A549 (cell line): ENCODE data around the gene STAP2. TPM values are rescaled to one million over a fixed set of nuclear protein-coding genes. Genes with fewer than 3 reads are reported as not detected.

Experiments
- BHLHE40 ChIP-seq: IDR thresholded peaks from 2 replicates; pipeline ENCODE4 v1.6.1; 2012; ENCODE audit warnings: low read depth, low read length, inconsistent platforms
- CBX2 ChIP-seq: fragments of 200-600 bp; sonication (generic); IDR thresholded peaks from 2 replicates; pipeline ENCODE4 v1.6.1; 2016; ENCODE audit warnings: low read depth, mild to moderate bottlenecking, borderline replicate concordance
- CEBPB ChIP-seq, 2 experiments: fragments of >200 bp in 1 of 2; sonication (Bioruptor Twin) in 1 of 2; formaldehyde crosslinking in 1 of 2; IDR thresholded peaks; 2 replicates each; pipeline ENCODE4 v1.6.1; 2012 to 2016
- CHD4 ChIP-seq: fragments of 200-600 bp; sonication (generic); IDR thresholded peaks from 2 replicates; pipeline ENCODE4 v1.6.1; 2016; ENCODE audit warnings: antibody characterized with exemption, mild to moderate bottlenecking, borderline replicate concordance
- EP300 ChIP-seq, 2 experiments: fragments of >200 bp; sonication (Bioruptor Twin); formaldehyde crosslinking; IDR thresholded peaks; 2 replicates in 1 of 2; 3 replicates in 1 of 2; pipeline ENCODE4 v1.6.1; 2016 to 2017
- FOSL2 ChIP-seq, 2 experiments: fragments of 450-650 bp in 1 of 2; fragments of >200 bp in 1 of 2; sonication (Bioruptor Twin) in 1 of 2; formaldehyde crosslinking; IDR thresholded peaks; 2 replicates each; pipeline versions ENCODE4 v1.5.0 to v1.6.1; 2016 to 2020; ENCODE audit warnings: mild to moderate bottlenecking in 1 of 2, moderate library complexity in 1 of 2
- FOXS1 ChIP-seq: fragments of 250-450 bp; sonication (Bioruptor Pico); IDR thresholded peaks from 2 replicates; pipeline ENCODE4 v1.5.0; 2020; ENCODE audit warnings: mild to moderate bottlenecking, moderate library complexity
- HDAC2 ChIP-seq: fragments of 200-600 bp; sonication (generic); IDR thresholded peaks from 2 replicates; pipeline ENCODE4 v1.6.1; 2016
- HEYL ChIP-seq: fragments of 250-450 bp; sonication (Bioruptor Pico); IDR thresholded peaks from 2 replicates; pipeline ENCODE4 v1.8.0; 2021; ENCODE audit warnings: mild to moderate bottlenecking, moderate library complexity
- HOXA7 ChIP-seq: fragments of 250-450 bp; sonication (Bioruptor Pico); IDR thresholded peaks from 2 replicates; pipeline ENCODE4 v1.5.0; 2020; ENCODE audit warnings: mild to moderate bottlenecking, moderate library complexity
- HOXB13 ChIP-seq: fragments of 250-450 bp; sonication (Bioruptor Pico); IDR thresholded peaks from 2 replicates; pipeline ENCODE4 v1.5.0; 2020; ENCODE audit warnings: low read depth, mild to moderate bottlenecking, moderate library complexity
- HOXB5 ChIP-seq: fragments of 250-450 bp; sonication (Bioruptor Pico); IDR thresholded peaks from 2 replicates; pipeline ENCODE4 v1.5.0; 2020; ENCODE audit warnings: mild to moderate bottlenecking, moderate library complexity
- JUN ChIP-seq, 2 experiments: fragments of >200 bp; sonication (Bioruptor Twin); formaldehyde crosslinking; IDR thresholded peaks; 2 replicates in 1 of 2; 3 replicates in 1 of 2; pipeline ENCODE4 v1.6.1; 2016 to 2017
- KDM1A ChIP-seq: fragments of 200-600 bp; sonication (generic); IDR thresholded peaks from 2 replicates; pipeline ENCODE4 v1.6.1; 2016; ENCODE audit warnings: low read depth, mild to moderate bottlenecking
- KDM5A ChIP-seq: fragments of 200-600 bp; sonication (generic); IDR thresholded peaks from 2 replicates; pipeline ENCODE4 v1.6.1; 2016; ENCODE audit warnings: antibody characterized with exemption, mild to moderate bottlenecking
- MAFK ChIP-seq: fragments of 450-650 bp; IDR thresholded peaks from 2 replicates; pipeline ENCODE4 v1.6.1; 2014; ENCODE audit not compliant: partially characterized antibody
- MYC ChIP-seq: IDR thresholded peaks from 2 replicates; pipeline ENCODE4 v1.6.1; 2012; ENCODE audit warnings: mild to moderate bottlenecking, inconsistent platforms, low read length, improper control_type of control experiment, borderline replicate concordance
- NPAS2 ChIP-seq: fragments of 250-450 bp; sonication (Bioruptor Pico); IDR thresholded peaks from 2 replicates; pipeline ENCODE4 v1.8.0; 2022; ENCODE audit warnings: mild to moderate bottlenecking, moderate library complexity, borderline replicate concordance
- POLR2A ChIP-seq: IDR thresholded peaks from 2 replicates; pipeline ENCODE4 v1.6.1; 2012; ENCODE audit warnings: mild to moderate bottlenecking, low read length
- POLR2AphosphoS2 ChIP-seq: conservative IDR thresholded peaks from 2 replicates; pipeline ENCODE4 v1.6.1; 2012; ENCODE audit warnings: low read length, improper control_type of control experiment, inconsistent platforms
- RAD21 ChIP-seq, 2 experiments: fragments of >200 bp in 1 of 2; sonication (Bioruptor Twin) in 1 of 2; formaldehyde crosslinking in 1 of 2; IDR thresholded peaks in 1 of 2; conservative IDR thresholded peaks in 1 of 2; 2 replicates in 1 of 2; 3 replicates in 1 of 2; pipeline ENCODE4 v1.6.1; 2012 to 2018; ENCODE audit warnings: inconsistent platforms in 1 of 2
- RARB ChIP-seq: fragments of 250-450 bp; sonication (Bioruptor Pico); IDR thresholded peaks from 2 replicates; pipeline ENCODE4 v1.8.0; 2021; ENCODE audit warnings: mild to moderate bottlenecking, moderate library complexity
- RNF2 ChIP-seq: fragments of 200-600 bp; sonication (generic); IDR thresholded peaks from 2 replicates; pipeline ENCODE4 v1.6.1; 2016; ENCODE audit warnings: low read depth, mild to moderate bottlenecking, antibody characterized with exemption, moderate library complexity, borderline replicate concordance
- SMC3 ChIP-seq: fragments of >200 bp; sonication (Bioruptor Twin); formaldehyde crosslinking; IDR thresholded peaks from 3 replicates; pipeline ENCODE4 v1.6.1; 2018; ENCODE audit warnings: inconsistent platforms
- TFCP2L1 ChIP-seq: fragments of 250-450 bp; sonication (Bioruptor Pico); IDR thresholded peaks from 2 replicates; pipeline ENCODE4 v1.5.0; 2021; ENCODE audit warnings: mild to moderate bottlenecking
- TP53 ChIP-seq: fragments of 250-450 bp; sonication (Bioruptor Pico); IDR thresholded peaks from 2 replicates; pipeline ENCODE4 v1.5.0; 2021; ENCODE audit warnings: mild to moderate bottlenecking, moderate library complexity
- ZNF302 ChIP-seq: fragments of 250-450 bp; sonication (Bioruptor Pico); IDR thresholded peaks from 2 replicates; pipeline ENCODE4 v1.9.0; 2021; ENCODE audit warnings: inconsistent platforms, mild to moderate bottlenecking, moderate library complexity
- ZSCAN20 ChIP-seq: fragments of 250-450 bp; sonication (Bioruptor Pico); IDR thresholded peaks from 2 replicates; pipeline ENCODE4 v1.8.0; 2022; ENCODE audit warnings: mild to moderate bottlenecking, moderate library complexity
- polyA plus RNA-seq, 4 experiments: library from polyadenylated mRNA; depleted of rRNA in 3 of 4; stranded (reverse); fragments of >200 nt; fragmentation: RNase III in 1 of 4; extraction: RNeasy Plus Mini Kit Qiagen cat#74134 plus additional on column Dnase treatment in 1 of 4; gene quantifications; 2 replicates in 3 of 4; 3 replicates in 1 of 4; pipeline ENCODE4 v1.2.3, GENCODE V29; 2011 to 2017
- TF ChIP-seq, protein P1 (sequence below): fragments of 250-450 bp; sonication (Bioruptor Pico); IDR thresholded peaks from 2 replicates; pipeline ENCODE4 v1.5.0; 2021; ENCODE audit warnings: mild to moderate bottlenecking, moderate library complexity, borderline replicate concordance
- TF ChIP-seq, protein P2 (sequence below): IDR thresholded peaks from 2 replicates; pipeline ENCODE4 v1.6.1; 2012
- TF ChIP-seq, protein P3 (sequence below): IDR thresholded peaks from 2 replicates; pipeline ENCODE4 v1.6.1; 2012
- TF ChIP-seq, protein P4 (sequence below): IDR thresholded peaks from 2 replicates; pipeline ENCODE4 v1.6.1; 2012; ENCODE audit warnings: low read depth, borderline replicate concordance
- TF ChIP-seq, protein P5 (sequence below): fragments of >200 bp; sonication (Bioruptor Twin); formaldehyde crosslinking; IDR thresholded peaks from 3 replicates; pipeline ENCODE4 v1.5.1; 2016
- TF ChIP-seq, protein P6 (sequence below): fragments of 150-350 bp; IDR thresholded peaks from 2 replicates; pipeline ENCODE4 v1.6.1; 2014; ENCODE audit warnings: low read depth, mild to moderate bottlenecking, low read length
- TF ChIP-seq, protein P7 (sequence below): fragments of 450-650 bp; IDR thresholded peaks from 2 replicates; pipeline ENCODE4 v1.6.1; 2014; ENCODE audit warnings: antibody characterized with exemption

Gene STAP2
- polyA plus RNA-seq, 2 of the 4 experiments (the other 2 are of a cell fraction): 0.19 TPM; not detected in 1

DNA sequence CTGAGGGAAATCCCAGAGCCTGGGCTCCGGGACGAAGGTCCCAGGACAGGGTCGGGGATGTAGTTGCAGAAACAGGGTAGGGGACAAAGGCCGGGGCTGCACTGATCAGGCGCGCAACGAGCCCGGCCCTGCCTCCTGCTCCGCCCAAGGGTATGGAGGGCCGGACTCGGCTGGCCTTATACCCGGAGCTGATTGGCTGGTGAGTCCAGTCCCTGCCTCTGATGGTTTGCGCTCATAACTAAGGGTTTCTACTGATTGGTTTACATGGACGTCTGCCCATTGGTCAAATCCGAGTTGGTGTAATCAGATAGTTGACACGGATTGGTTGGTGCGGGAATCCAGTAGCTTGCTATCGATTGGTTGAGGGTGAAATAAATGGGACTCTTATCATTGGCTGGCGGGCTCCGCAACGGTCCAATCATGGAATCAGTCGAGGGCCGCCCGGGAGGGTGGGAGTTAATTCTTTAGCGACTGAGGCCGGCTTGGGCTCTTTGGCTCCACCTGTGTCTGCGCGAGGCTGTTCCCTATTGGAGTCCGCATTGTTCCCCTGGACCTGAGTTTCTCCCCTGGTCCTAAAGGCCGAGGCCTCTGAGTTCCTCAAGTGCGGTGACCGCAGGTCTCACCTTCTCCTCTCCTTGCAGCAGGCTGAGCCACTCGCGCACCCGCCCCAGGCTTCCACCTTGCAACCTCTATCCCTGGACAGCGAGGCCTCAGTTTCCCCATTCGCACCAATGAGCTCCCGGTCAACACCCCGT lies 4.2 kb upstream of the STAP2 start (continued):
- TF ChIP-seq, protein P1, sequence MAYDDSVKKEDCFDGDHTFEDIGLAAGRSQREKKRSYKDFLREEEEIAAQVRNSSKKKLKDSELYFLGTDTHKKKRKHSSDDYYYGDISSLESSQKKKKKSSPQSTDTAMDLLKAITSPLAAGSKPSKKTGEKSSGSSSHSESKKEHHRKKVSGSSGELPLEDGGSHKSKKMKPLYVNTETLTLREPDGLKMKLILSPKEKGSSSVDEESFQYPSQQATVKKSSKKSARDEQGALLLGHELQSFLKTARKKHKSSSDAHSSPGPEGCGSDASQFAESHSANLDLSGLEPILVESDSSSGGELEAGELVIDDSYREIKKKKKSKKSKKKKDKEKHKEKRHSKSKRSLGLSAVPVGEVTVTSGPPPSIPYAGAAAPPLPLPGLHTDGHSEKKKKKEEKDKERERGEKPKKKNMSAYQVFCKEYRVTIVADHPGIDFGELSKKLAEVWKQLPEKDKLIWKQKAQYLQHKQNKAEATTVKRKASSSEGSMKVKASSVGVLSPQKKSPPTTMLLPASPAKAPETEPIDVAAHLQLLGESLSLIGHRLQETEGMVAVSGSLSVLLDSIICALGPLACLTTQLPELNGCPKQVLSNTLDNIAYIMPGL: 0 out of 2 replicates have a peak, but pooled peaks have one; percentile 6
- peak; percentile 99 for TF ChIP-seq HOXB5 (CRISPR knock-in tag)
- peak; percentile 98 for TF ChIP-seq HOXB13 (CRISPR knock-in tag)
- TF ChIP-seq HDAC2: no peak
- TF ChIP-seq FOXS1 (CRISPR knock-in tag): peak; percentile 99
- TF ChIP-seq, protein P2, sequence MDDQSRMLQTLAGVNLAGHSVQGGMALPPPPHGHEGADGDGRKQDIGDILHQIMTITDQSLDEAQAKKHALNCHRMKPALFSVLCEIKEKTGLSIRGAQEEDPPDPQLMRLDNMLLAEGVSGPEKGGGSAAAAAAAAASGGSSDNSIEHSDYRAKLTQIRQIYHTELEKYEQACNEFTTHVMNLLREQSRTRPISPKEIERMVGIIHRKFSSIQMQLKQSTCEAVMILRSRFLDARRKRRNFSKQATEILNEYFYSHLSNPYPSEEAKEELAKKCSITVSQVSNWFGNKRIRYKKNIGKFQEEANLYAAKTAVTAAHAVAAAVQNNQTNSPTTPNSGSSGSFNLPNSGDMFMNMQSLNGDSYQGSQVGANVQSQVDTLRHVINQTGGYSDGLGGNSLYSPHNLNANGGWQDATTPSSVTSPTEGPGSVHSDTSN: peak; percentile 97
- no peak for TF ChIP-seq RAD21 (conservative IDR thresholded peaks at IDR 0.05 in 1 of 2, IDR thresholded peaks at IDR 0.05 in 1 of 2)
- TF ChIP-seq, protein P3, sequence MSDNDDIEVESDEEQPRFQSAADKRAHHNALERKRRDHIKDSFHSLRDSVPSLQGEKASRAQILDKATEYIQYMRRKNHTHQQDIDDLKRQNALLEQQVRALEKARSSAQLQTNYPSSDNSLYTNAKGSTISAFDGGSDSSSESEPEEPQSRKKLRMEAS: no peak
- TF ChIP-seq BHLHE40: no peak
- no peak for TF ChIP-seq CHD4
- TF ChIP-seq, protein P4, sequence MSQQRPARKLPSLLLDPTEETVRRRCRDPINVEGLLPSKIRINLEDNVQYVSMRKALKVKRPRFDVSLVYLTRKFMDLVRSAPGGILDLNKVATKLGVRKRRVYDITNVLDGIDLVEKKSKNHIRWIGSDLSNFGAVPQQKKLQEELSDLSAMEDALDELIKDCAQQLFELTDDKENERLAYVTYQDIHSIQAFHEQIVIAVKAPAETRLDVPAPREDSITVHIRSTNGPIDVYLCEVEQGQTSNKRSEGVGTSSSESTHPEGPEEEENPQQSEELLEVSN: 0 out of 2 replicates have a peak, but pooled peaks have one; percentile 30
- TF ChIP-seq ZNF302: peak; percentile 94
- peak; percentile 98 for TF ChIP-seq HEYL (CRISPR knock-in tag)
- no peak for TF ChIP-seq POLR2AphosphoS2
- TF ChIP-seq MYC: 0 out of 2 replicates have a peak, but pooled peaks have one; percentile 41
- TF ChIP-seq, protein P5, sequence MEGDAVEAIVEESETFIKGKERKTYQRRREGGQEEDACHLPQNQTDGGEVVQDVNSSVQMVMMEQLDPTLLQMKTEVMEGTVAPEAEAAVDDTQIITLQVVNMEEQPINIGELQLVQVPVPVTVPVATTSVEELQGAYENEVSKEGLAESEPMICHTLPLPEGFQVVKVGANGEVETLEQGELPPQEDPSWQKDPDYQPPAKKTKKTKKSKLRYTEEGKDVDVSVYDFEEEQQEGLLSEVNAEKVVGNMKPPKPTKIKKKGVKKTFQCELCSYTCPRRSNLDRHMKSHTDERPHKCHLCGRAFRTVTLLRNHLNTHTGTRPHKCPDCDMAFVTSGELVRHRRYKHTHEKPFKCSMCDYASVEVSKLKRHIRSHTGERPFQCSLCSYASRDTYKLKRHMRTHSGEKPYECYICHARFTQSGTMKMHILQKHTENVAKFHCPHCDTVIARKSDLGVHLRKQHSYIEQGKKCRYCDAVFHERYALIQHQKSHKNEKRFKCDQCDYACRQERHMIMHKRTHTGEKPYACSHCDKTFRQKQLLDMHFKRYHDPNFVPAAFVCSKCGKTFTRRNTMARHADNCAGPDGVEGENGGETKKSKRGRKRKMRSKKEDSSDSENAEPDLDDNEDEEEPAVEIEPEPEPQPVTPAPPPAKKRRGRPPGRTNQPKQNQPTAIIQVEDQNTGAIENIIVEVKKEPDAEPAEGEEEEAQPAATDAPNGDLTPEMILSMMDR: no peak
- TF ChIP-seq HOXA7: no peak
- TF ChIP-seq, protein P6, sequence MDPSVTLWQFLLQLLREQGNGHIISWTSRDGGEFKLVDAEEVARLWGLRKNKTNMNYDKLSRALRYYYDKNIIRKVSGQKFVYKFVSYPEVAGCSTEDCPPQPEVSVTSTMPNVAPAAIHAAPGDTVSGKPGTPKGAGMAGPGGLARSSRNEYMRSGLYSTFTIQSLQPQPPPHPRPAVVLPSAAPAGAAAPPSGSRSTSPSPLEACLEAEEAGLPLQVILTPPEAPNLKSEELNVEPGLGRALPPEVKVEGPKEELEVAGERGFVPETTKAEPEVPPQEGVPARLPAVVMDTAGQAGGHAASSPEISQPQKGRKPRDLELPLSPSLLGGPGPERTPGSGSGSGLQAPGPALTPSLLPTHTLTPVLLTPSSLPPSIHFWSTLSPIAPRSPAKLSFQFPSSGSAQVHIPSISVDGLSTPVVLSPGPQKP: no peak
- TF ChIP-seq NPAS2 (CRISPR knock-in tag): peak; percentile 94
- TF ChIP-seq TFCP2L1 (CRISPR knock-in tag): peak; percentile 91; the same call in 1 of the 2 replicates
- peak; percentile 60 to 67; a peak in 4 of 5 replicates for TF ChIP-seq JUN (IDR thresholded peaks at IDR 0.05)
- TF ChIP-seq CEBPB (IDR thresholded peaks at IDR 0.05): no peak
- no peak for TF ChIP-seq CBX2
- TF ChIP-seq KDM1A: no peak
- no peak for TF ChIP-seq RNF2
- no peak for TF ChIP-seq FOSL2 (IDR thresholded peaks at IDR 0.05)
- TF ChIP-seq FOSL2 (CRISPR knock-in tag; IDR thresholded peaks at IDR 0.05): peak; percentile 4; the same call in 1 of the 2 replicates
- no peak for TF ChIP-seq MAFK
- no peak for TF ChIP-seq KDM5A
- TF ChIP-seq ZSCAN20 (CRISPR knock-in tag): peak; percentile 94
- TF ChIP-seq TP53: peak; percentile 92; the same call in 1 of the 2 replicates
- TF ChIP-seq, protein P7, sequence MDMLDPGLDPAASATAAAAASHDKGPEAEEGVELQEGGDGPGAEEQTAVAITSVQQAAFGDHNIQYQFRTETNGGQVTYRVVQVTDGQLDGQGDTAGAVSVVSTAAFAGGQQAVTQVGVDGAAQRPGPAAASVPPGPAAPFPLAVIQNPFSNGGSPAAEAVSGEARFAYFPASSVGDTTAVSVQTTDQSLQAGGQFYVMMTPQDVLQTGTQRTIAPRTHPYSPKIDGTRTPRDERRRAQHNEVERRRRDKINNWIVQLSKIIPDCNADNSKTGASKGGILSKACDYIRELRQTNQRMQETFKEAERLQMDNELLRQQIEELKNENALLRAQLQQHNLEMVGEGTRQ: peak; percentile 27; the same call in 1 of the 2 replicates
- TF ChIP-seq SMC3: no peak
- peak; percentile 75 for TF ChIP-seq POLR2A
- TF ChIP-seq EP300 (IDR thresholded peaks at IDR 0.05): no peak
- 0 out of 2 replicates have a peak, but pooled peaks have one; percentile 61 for TF ChIP-seq RARB (CRISPR knock-in tag)
